Activated CD4-positive, alpha-beta T cell treated with anti-CD3 and anti-CD28 coated beads for 1 hour (primary cell): ENCODE measurements around the gene RPS3A.
"Not testable (repeated sequence)": the region's sequence is repeated elsewhere in the genome, so short reads cannot be mapped to it uniquely, and the experiment has no call there.

Experiments used
- DNase-seq: peaks from one replicate; pipeline ENCODE4 v3.0.0-alpha.2; 2020

RPS3A gene

GRCh38 chr4:151117371-151117962, 18.0 kb downstream of the RPS3A start:
- no peak for DNase-seq

- no peak for DNase-seq
Observed at GRCh38 chr4:151129796-151130195, 30.4 kb downstream of the RPS3A start.

GRCh38 chr4:151133311-151133710, 33.9 kb downstream of the RPS3A start:
- no peak for DNase-seq

GRCh38 chr4:151136048-151136447, 36.6 kb downstream of the RPS3A start:
- DNase-seq: not testable (repeated sequence)

GRCh38 chr4:151139814-151140213, 40.4 kb downstream of the RPS3A start:
- DNase-seq: no peak

GRCh38 chr4:151142758-151143157, 43.3 kb downstream of the RPS3A start:
- no peak for DNase-seq

- DNase-seq: no peak
Observed at GRCh38 chr4:151143162-151143561, 43.7 kb downstream of the RPS3A start.

- no peak for DNase-seq
Observed at GRCh38 chr4:151143811-151144210, 44.4 kb downstream of the RPS3A start.

- DNase-seq: no peak
Observed at GRCh38 chr4:151144329-151145072, 45.1 kb downstream of the RPS3A start.

GRCh38 chr4:151147000-151147399, 47.6 kb downstream of the RPS3A start:
- DNase-seq: no peak

- no peak for DNase-seq
Observed at GRCh38 chr4:151148261-151148660, 48.8 kb downstream of the RPS3A start.

- no peak for DNase-seq
Observed at GRCh38 chr4:151150821-151151580, 51.6 kb downstream of the RPS3A start.

- no peak for DNase-seq
Observed at GRCh38 chr4:151152028-151152427, 52.6 kb downstream of the RPS3A start.

- no peak for DNase-seq
Observed at GRCh38 chr4:151153585-151153984, 54.2 kb downstream of the RPS3A start.
